NCI-H82 treated with DMSO at 0.1 percent for 48 hours (cell line): ENCODE results near the gene SLC25A17.
"Not testable (repeated sequence)": the region's sequence is repeated elsewhere in the genome, so short reads cannot be mapped to it uniquely, and the experiment has no call there.

Source experiments
- DNase-seq: peaks from one replicate; lab custom pipeline; 2025; ENCODE audit not compliant: unreplicated experiment; lab: John Stamatoyannopoulos, UW

SLC25A17 gene

GRCh38 chr22:40758851-40759250 is 60.3 kb downstream of the SLC25A17 start:
- DNase-seq = not testable (repeated sequence)

- no peak for DNase-seq
Observed at GRCh38 chr22:40758390-40758789, 60.8 kb downstream of the SLC25A17 start.

DNA sequence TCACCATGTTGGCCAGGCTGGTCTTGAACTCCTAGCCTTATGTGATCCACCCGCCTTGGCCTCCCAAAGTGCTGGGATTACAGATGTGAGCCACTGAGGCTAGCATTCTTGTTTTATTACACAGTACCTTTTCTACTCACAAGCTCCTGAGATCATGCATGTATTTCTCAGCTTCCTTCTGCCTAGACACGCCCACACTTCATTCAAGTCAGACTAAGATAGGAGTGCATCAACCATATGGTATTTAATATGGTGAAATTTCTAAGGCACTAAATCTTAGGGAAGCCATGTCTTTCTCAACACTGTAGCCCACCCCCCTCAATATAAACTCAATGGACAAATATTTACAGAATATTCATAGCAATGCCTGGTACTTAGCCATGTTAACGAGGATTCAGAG is 62.1 kb downstream of the SLC25A17 start:
- DNase-seq = no peak

- no peak for DNase-seq
Observed at GRCh38 chr22:40753114-40753513, 66.0 kb downstream of the SLC25A17 start.

- DNase-seq = no peak
Observed at GRCh38 chr22:40751250-40751649, 67.9 kb downstream of the SLC25A17 start.

DNA sequence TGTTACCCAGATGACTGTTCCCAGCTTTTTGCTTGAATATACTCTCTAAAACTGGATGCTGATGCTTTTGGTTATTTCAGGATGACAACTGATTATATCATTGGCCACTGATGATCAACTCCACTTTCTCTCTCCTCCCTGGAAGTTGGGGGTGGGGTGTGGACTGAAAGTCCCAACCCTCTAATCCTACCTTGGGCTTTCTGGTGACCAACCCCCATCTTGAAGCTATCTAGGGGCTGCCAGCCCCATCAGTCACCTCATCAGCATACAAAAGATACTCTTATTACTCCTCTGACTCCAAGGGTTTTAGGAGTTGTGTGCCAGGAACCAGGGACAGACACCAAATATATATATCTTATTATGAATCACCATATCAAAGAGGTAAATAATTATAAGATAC is 69.3 kb downstream of the SLC25A17 start:
- DNase-seq = no peak

- no peak for DNase-seq
Observed at GRCh38 chr22:40748388-40749355, 70.5 kb downstream of the SLC25A17 start.

- DNase-seq = no peak
Observed at GRCh38 chr22:40747361-40747760, 71.8 kb downstream of the SLC25A17 start.

GRCh38 chr22:40746428-40747220 is 72.5 kb downstream of the SLC25A17 start:
- no peak for DNase-seq

GRCh38 chr22:40743768-40744167 is 75.4 kb downstream of the SLC25A17 start:
- DNase-seq = no peak

DNA sequence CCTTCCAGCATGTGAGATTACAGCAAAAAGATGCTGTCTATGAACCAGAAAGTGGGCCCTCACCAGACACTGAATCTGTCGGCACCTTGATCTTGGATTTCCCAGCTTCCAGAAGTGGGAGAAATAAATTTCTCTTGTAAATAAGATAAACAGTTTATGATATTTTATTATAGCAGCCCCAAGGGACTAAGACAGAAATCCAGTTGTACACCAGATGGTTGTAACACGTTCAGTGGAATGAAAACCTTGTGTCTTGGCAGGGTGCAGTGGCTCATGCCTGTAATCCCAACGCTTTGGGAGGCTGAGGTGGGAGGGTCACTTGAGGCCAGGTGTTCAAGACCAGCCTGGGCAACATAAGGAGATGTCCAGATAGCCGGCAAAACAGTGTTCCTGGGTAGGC is 78.0 kb downstream of the SLC25A17 start:
- DNase-seq = peak; percentile 26

GRCh38 chr22:40739721-40740120 is 79.4 kb downstream of the SLC25A17 start:
- no peak for DNase-seq

- no peak for DNase-seq
Observed at GRCh38 chr22:40733919-40734318, 85.2 kb downstream of the SLC25A17 start.

- no peak for DNase-seq
Observed at GRCh38 chr22:40732999-40733292, 86.2 kb downstream of the SLC25A17 start.

GRCh38 chr22:40729284-40729683 is 89.9 kb downstream of the SLC25A17 start:
- no peak for DNase-seq

GRCh38 chr22:40728731-40729189 is 90.4 kb downstream of the SLC25A17 start:
- no peak for DNase-seq

- no peak for DNase-seq
Observed at GRCh38 chr22:40727964-40728615, 91.1 kb downstream of the SLC25A17 start.

DNA sequence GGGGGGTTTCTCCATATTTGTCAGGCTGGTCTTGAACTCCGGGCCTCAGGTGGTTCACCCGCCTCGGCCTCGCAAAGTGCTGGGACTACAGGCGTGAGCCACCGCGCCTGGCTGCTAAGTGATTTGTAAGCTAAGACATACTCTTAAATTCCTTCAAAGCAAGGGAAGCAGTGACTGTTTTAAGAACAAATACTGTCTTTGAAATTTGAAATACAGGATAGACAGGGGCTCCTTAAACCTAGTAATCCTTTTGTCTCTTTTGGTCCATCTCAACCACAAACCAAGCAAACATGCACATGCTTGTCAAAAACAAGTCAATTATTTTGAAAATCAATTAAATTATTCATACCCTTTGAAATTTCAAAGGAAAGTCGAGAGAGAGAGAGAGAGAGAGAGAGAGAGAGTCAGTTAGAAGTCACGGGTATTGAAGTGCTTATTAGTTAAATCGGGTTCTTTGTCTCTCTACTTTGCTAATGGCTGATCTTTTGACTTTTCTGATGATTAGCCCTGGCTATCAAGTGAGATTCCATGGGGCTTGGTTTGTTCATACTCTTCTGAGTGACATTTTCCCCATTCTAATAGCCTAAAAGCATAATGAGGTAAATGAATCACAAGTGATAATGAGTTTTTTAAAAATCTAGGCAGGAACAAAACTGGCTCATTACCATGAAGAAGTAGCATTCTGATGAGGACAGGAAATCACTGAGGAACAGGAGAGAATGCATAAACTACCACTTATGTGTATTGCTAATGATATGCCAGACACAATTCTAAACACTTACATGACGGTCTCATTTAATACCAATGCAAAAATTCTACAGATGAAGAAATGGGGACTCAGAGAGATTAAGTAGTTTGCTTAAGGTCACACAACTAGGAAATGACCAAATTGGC is 91.8 kb downstream of the SLC25A17 start:
- no peak for DNase-seq

- DNase-seq = no peak
Observed at GRCh38 chr22:40726514-40726913, 92.6 kb downstream of the SLC25A17 start.

- no peak for DNase-seq
Observed at GRCh38 chr22:40723396-40723933, 95.7 kb downstream of the SLC25A17 start.
